ENCODE data around the gene ERBB4. TPM values are rescaled to one million over a fixed set of nuclear protein-coding genes. Genes with fewer than 3 reads are reported as not detected.

ERBB4 gene
- total and polyA plus RNA-seq, 2 of the 8 experiments (the other 6 are each of a cell fraction or from before 2014, with no cell fraction given) = 0.34 to 1.3 TPM

DNA sequence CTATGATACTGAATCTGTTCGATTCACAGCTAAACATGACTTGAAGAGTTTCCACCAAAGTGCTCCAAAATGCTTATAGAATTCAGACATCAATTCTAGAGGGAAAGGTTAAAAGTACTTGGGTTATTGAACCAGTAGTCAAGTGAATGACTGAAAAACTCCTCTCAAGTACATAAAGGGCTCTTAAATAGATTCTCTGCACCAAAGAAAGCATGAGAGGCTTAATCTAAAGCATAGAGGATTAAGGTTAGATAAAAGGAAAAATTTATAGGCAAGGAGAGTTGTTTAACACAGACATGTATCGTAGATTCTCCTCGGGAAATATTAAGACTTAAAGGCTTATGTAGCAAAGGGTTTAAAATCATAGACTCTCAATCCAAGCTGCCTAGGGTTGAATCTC is 701.4 kb downstream of the ERBB4 start (continued):
- no peak for TF ChIP-seq CHD7 (IDR thresholded peaks at IDR 0.05; ENCODE audit: insufficient replicate concordance, low read length)
- no peak for TF ChIP-seq ATF3 (IDR thresholded peaks at IDR 0.05; ENCODE audit: insufficient read depth, low read depth, low read length)
- no peak for TF ChIP-seq CTBP2 (IDR thresholded peaks at IDR 0.05; ENCODE audit: borderline replicate concordance, insufficient read depth, insufficient read length, low read length)
- TF ChIP-seq GTF2F1 (IDR thresholded peaks at IDR 0.05; ENCODE audit: borderline replicate concordance, low read depth, low read length) = no peak
- no peak for TF ChIP-seq POLR2A (IDR thresholded peaks at IDR 0.05; ENCODE audit: control extremely low read depth in 1 of 2, low read depth in 2 of 2, low read length in 2 of 2)
- no peak for TF ChIP-seq SIRT6 (IDR thresholded peaks at IDR 0.05; ENCODE audit: low read length)
- TF ChIP-seq RAD21 (IDR thresholded peaks at IDR 0.05 in 1 of 2, conservative IDR thresholded peaks at IDR 0.05 in 1 of 2; ENCODE audit: low read depth in 2 of 2, low read length in 2 of 2) = no peak
- no peak for TF ChIP-seq BCL11A (IDR thresholded peaks at IDR 0.05; ENCODE audit: low read depth in 2 of 2, low read length in 2 of 2)
- TF ChIP-seq SIN3A (conservative IDR thresholded peaks at IDR 0.05 in 1 of 2, IDR thresholded peaks at IDR 0.05 in 1 of 2; ENCODE audit: low read depth in 1 of 2, low read length in 2 of 2) = no peak
- no peak for TF ChIP-seq CBX5 (IDR thresholded peaks at IDR 0.05; ENCODE audit: low read depth, low read length)
- TF ChIP-seq MAX (IDR thresholded peaks at IDR 0.05) = no peak
